ENCODE data around the gene C1QL1.

Gene C1QL1

DNA sequence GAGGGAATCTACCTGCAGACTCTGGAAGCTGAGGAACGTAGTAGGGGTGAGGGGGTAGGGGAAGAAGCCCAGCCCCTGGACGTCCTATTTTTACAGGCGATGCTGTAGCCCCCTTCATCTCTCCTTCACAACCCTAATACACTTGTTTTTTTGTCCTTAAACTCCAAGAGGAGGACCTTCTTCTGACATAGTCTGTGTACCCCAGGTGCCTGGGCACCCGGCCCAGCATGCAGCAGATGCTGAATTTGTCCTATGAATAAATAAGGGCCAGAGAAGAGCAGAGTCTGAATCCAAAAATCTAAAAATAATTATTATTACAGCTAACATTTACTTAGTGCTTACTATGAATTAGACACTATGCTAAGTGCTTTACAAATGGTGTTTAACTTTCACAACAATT is 25.6 kb downstream of the C1QL1 start:
- in situ Hi-C loops (cut with MboI; ENCODE audit: low sequenced_read_pairs, unreplicated experiment) = no loop called here
- TF ChIP-seq, protein P1, sequence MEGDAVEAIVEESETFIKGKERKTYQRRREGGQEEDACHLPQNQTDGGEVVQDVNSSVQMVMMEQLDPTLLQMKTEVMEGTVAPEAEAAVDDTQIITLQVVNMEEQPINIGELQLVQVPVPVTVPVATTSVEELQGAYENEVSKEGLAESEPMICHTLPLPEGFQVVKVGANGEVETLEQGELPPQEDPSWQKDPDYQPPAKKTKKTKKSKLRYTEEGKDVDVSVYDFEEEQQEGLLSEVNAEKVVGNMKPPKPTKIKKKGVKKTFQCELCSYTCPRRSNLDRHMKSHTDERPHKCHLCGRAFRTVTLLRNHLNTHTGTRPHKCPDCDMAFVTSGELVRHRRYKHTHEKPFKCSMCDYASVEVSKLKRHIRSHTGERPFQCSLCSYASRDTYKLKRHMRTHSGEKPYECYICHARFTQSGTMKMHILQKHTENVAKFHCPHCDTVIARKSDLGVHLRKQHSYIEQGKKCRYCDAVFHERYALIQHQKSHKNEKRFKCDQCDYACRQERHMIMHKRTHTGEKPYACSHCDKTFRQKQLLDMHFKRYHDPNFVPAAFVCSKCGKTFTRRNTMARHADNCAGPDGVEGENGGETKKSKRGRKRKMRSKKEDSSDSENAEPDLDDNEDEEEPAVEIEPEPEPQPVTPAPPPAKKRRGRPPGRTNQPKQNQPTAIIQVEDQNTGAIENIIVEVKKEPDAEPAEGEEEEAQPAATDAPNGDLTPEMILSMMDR (IDR thresholded peaks at IDR 0.05; ENCODE audit: borderline replicate concordance, control extremely low read depth, extremely low read depth, insufficient read depth, missing control alignments) = no peak
- DNase-seq (ENCODE audit: low spot score) = no peak

DNA sequence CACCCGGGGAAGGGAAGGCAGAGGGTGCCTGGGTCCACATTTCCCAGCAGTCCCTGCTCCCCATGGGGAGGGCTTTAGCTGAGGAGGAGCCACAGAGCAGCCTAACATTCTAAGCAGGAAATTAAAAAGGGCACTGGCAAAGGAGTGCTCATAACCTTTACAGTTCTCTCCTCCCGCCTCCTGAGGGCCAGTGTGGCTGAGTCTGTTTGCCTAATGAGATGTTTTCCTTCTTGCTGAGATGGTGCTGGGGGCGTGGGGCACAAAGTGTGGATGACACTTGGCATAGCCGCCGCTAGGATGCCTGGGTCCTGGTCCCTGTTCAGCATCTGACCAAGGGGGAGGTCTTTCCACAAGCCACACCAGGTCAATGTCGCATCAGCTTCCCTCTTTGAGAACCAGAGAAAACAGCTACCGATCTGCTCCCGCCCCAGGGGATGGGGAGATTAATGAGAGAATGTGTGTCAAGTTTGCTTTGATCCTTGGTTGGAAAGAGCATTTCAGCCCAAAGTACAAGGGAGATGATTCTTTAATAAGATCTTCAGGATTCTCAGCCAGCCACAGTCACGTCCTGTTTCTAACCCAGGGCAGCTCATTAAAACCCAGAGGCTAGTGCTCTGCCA is 26.3 kb downstream of the C1QL1 start:
- DNase-seq (ENCODE audit: low spot score) = no peak
- TF ChIP-seq, protein P1 (IDR thresholded peaks at IDR 0.05; ENCODE audit: borderline replicate concordance, control extremely low read depth, extremely low read depth, insufficient read depth, missing control alignments) = no peak
- in situ Hi-C loops (cut with MboI; ENCODE audit: low sequenced_read_pairs, unreplicated experiment) = no loop called here

- no peak for DNase-seq (ENCODE audit: low spot score)
- TF ChIP-seq, protein P1 (IDR thresholded peaks at IDR 0.05; ENCODE audit: borderline replicate concordance, control extremely low read depth, extremely low read depth, insufficient read depth, missing control alignments) = no peak
- in situ Hi-C loops (cut with MboI; ENCODE audit: low sequenced_read_pairs, unreplicated experiment) = no loop called here
These were observed 27.3 kb downstream of the C1QL1 start for GRCh38 chr17:44940768-44941167.

- in situ Hi-C loops (cut with MboI; ENCODE audit: low sequenced_read_pairs, unreplicated experiment) = no loop called here
- no peak for DNase-seq (ENCODE audit: low spot score)
- TF ChIP-seq, protein P1 (IDR thresholded peaks at IDR 0.05; ENCODE audit: borderline replicate concordance, control extremely low read depth, extremely low read depth, insufficient read depth, missing control alignments) = no peak
These were observed 27.8 kb downstream of the C1QL1 start for GRCh38 chr17:44940317-44940716.

GRCh38 chr17:44935116-44935515 is 33.0 kb downstream of the C1QL1 start:
- TF ChIP-seq, protein P1 (IDR thresholded peaks at IDR 0.05; ENCODE audit: borderline replicate concordance, control extremely low read depth, extremely low read depth, insufficient read depth, missing control alignments) = no peak
- in situ Hi-C loops (cut with MboI; ENCODE audit: low sequenced_read_pairs, unreplicated experiment) = no loop called here

DNA sequence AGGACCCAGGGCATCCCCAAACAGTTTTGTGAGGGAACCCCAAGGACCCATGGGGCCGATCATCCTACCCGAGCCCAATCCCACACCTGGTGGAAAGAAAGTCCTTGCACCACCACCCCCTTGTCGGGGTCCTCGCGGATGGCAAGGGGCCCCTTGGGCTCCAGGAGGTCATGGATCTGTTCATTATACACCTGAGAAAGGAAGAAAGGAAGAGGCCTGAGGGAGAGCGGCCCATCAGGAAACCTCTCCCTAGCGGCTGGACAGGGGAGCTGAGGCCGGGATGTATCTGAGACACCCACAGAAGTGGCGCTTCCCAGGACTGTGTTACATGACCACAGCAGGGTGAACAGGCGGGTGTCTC is 33.4 kb downstream of the C1QL1 start:
- TF ChIP-seq, protein P1 (IDR thresholded peaks at IDR 0.05; ENCODE audit: borderline replicate concordance, control extremely low read depth, extremely low read depth, insufficient read depth, missing control alignments) = no peak
- no peak for DNase-seq (ENCODE audit: low spot score)
- in situ Hi-C loops (cut with MboI; ENCODE audit: low sequenced_read_pairs, unreplicated experiment) = no loop called here

More at GRCh38 chr17:44935116-44935515, 33.0 kb downstream of the C1QL1 start:
- DNase-seq (ENCODE audit: low spot score) = no peak
